Esophagus (tissue), 2 donors: ENCODE measurements around the gene ABHD12B. TPM values are rescaled to one million over a fixed set of nuclear protein-coding genes. Genes with fewer than 3 reads are reported as not detected.

Experiments
- H3K27ac ChIP-seq, 2 donors: one replicate each; pipeline ENCODE4 v1.5.1; 2013; ENCODE audit warnings: low read depth in 2 of 2, mild to moderate bottlenecking in 2 of 2, inconsistent platforms in 1 of 2, low read length in 1 of 2, moderate library complexity in 1 of 2
- H3K27me3 ChIP-seq, 2 donors: one replicate each; pipeline ENCODE4 v1.6.1; 2013; ENCODE audit warnings: low read length in 2 of 2, control low read depth in 1 of 2, mild to moderate bottlenecking in 1 of 2; ENCODE audit not compliant: insufficient read depth in 2 of 2, control insufficient read depth in 1 of 2
- H3K36me3 ChIP-seq, 2 donors: one replicate each; pipeline ENCODE4 v1.6.1; 2013; ENCODE audit warnings: low read length in 1 of 2; ENCODE audit not compliant: control insufficient read depth in 2 of 2, insufficient read depth in 2 of 2
- H3K4me1 ChIP-seq, 2 donors: one replicate each; pipeline ENCODE4 v1.6.1; 2013; ENCODE audit warnings: low read length in 1 of 2; ENCODE audit not compliant: control insufficient read depth in 2 of 2, insufficient read depth in 2 of 2
- H3K4me3 ChIP-seq, 2 donors: one replicate each; pipeline ENCODE4 v1.5.1; 2013; ENCODE audit warnings: low read length in 2 of 2, mild to moderate bottlenecking in 2 of 2, low read depth in 1 of 2, moderate library complexity in 1 of 2
- H3K9me3 ChIP-seq, 2 donors: one replicate each; pipeline ENCODE4 v1.6.1; 2013; ENCODE audit warnings: mild to moderate bottlenecking in 2 of 2, low read depth in 1 of 2, low read length in 1 of 2, moderate library complexity in 1 of 2; ENCODE audit not compliant: control insufficient read depth in 2 of 2, insufficient read depth in 1 of 2
- WGBS, 2 donors: extraction: QIAGEN DNeasy Blood & Tissue Kit; methylation state at CpG; one replicate each; pipeline ENCODE4 v1.1.7; 2013; 5-methylcytosine and 5-hydroxymethylcytosine counted together
- polyA plus RNA-seq, 2 donors: library from polyadenylated mRNA; stranded (reverse); fragments of 200-250 nt; gene quantifications; one replicate each; pipeline ENCODE4 v1.2.3, GENCODE V29; 2013
- donor health status: healthy with polysubstance abuse.
- donor health status: Bipolar disorder and iron deficiency.

The ABHD12B gene
- polyA plus RNA-seq, 2 donors: 0.36 to 0.45 TPM

- WGBS, 2 donors: 0% methylated on average over 86 to 93 of the region's 93 CpGs
- Histone ChIP-seq H3K27ac (peak overlapping the region; percentile 87 to 93), H3K4me1 (peaks cover 0 to 9% of the 10 kb centered on the region in 2 donors), H3K9me3 (no peaks in the 10 kb centered on the region), H3K27me3 (no peaks in the 10 kb centered on the region), H3K4me3 (peak overlapping the region; percentile 63 to 88), H3K36me3 (peaks cover 0 to 4% of the 10 kb centered on the region in 2 donors)
These were observed 41.6 kb upstream of the ABHD12B start for GRCh38 chr14:50830044-50830931.

- Histone ChIP-seq H3K4me1 (peaks cover 0 to 9% of the 10 kb centered on the region in 2 donors), H3K9me3 (no peaks in the 10 kb centered on the region), H3K27me3 (no peaks in the 10 kb centered on the region), H3K27ac (peak within 1 kb of the TSS; percentile 87 to 93), H3K4me3 (peak within 1 kb of the TSS; percentile 63 to 88), H3K36me3 (peaks cover 0 to 4% of the 10 kb centered on the region in 2 donors)
- 0 to 1% methylated on average over 54 to 97 of the region's 97 CpGs for WGBS, 2 donors
These were observed 40.7 kb upstream of the ABHD12B start, which contains the start of gene NIN for GRCh38 chr14:50830932-50831725. Gene NIN (minus strand): TSS chr14:50831162. CDS start chr14:50822056, 9,106 bp downstream.

DNA sequence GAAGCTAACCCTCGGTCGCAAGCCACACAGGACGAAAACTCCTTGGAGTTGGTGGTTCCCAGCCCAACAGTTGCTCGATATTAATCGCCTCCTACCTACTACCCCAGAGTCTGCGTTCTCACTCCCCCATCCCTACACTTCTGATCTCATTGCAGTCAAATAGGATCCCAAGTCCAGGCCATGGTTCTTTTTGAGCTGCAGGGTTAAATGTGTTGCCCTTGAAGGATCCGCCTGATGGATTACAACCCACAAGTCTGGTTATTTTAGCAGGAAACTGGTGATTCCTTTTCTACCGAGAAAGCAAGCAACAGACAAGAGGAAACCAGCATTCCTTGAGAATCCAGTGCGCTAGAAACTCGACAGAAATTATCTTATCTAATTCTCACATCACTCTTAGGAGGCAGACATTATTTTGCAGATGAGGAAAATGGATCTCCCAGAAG, 40.1 kb upstream of the ABHD12B start:
- H3K36me3 ChIP-seq: peaks cover 0 to under 1% of the 10 kb centered on the region in 2 donors
- 9 to 10% methylated on average over 10 of the region's 10 CpGs for WGBS, 2 donors
- no peaks in the 10 kb centered on the region for H3K27me3 ChIP-seq
- H3K4me1 ChIP-seq: peaks cover 0 to 9% of the 10 kb centered on the region in 2 donors
- no peaks in the 10 kb centered on the region for H3K9me3 ChIP-seq
- peak overlapping the region; percentile 74 to 87 for H3K27ac ChIP-seq
- H3K4me3 ChIP-seq: peak overlapping the region; percentile 63 to 88

DNA sequence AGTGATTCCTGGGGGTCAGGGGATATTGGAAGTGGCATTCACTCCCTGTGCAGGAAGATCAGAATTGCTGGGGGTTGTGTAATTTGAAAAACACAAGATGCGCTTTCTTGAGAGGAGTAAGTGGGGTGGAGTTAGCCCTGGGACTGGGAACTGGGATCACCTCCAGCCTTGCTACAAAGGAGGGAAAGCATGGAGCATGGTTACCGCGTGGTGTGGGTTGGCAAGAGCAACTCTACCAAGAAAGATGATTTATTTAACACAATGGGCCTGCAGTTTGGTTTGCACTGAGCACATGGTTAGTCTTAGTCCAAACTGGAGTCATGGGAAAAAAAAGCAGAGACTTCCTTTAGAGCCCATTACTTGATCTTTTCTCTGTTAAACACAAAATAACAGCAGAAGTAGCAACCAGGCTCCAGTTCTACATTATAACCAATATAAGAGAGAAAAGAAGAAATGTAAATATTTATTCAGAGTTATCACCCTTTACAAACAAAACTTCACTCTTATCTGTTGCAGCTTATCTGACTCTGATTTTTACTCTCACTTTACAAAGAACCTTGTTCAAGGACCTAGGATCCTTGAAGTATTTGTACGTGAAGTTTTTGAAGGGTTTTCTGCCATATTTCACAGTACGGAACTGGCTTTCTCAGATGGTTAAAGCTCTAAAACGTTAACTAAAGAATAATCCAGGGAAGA, 38.8 kb upstream of the ABHD12B start:
- Histone ChIP-seq H3K27ac (no peak overlapping the region), H3K36me3 (no peaks in the 10 kb centered on the region), H3K4me1 (peaks cover 0 to 9% of the 10 kb centered on the region in 2 donors), H3K4me3 (no peak overlapping the region), H3K27me3 (no peaks in the 10 kb centered on the region), H3K9me3 (no peaks in the 10 kb centered on the region)
- 63 to 82% methylated on average over 6 of the region's 6 CpGs for WGBS, 2 donors

GRCh38 chr14:50834802-50835276, 37.0 kb upstream of the ABHD12B start:
- H3K4me3 ChIP-seq: no peak overlapping the region
- H3K36me3 ChIP-seq: no peaks in the 10 kb centered on the region
- H3K4me1 ChIP-seq: peaks cover 0 to 5% of the 10 kb centered on the region in 2 donors
- H3K27ac ChIP-seq: no peak overlapping the region
- no peaks in the 10 kb centered on the region for H3K27me3 ChIP-seq
- WGBS, 2 donors: 78 to 80% methylated on average over 5 of the region's 5 CpGs
- H3K9me3 ChIP-seq: no peaks in the 10 kb centered on the region

- Histone ChIP-seq H3K4me3 (no peak overlapping the region), H3K27me3 (no peaks in the 10 kb centered on the region), H3K27ac (no peak overlapping the region), H3K9me3 (no peaks in the 10 kb centered on the region), H3K4me1 (peaks cover 0 to 2% of the 10 kb centered on the region in 2 donors), H3K36me3 (no peaks in the 10 kb centered on the region)
- 34 to 48% methylated on average over 2 of the region's 2 CpGs for WGBS, 2 donors
These were observed 36.6 kb upstream of the ABHD12B start for GRCh38 chr14:50835280-50835679.

DNA sequence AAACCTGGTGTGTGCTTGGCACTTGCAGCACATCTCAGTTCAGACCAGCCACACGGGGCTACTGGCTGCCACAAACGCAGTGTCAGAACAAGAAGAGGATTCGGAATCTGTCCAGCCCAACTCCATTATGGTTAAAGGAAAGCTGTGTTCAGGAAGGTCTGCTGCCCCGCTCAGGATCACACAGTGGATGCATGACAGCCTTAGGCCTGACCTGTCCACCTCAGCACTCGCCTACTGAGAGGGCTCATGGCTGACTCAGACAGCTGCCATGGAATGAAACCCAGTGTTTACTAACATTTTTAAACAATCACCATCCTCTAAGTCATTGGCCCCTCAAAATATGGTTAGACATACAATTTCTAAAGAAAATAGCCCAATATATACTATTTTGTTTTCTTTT, 35.3 kb upstream of the ABHD12B start:
- no peaks in the 10 kb centered on the region for H3K36me3 ChIP-seq
- H3K27me3 ChIP-seq: no peaks in the 10 kb centered on the region
- no peaks in the 10 kb centered on the region for H3K9me3 ChIP-seq
- peaks cover 0 to 2% of the 10 kb centered on the region in 2 donors for H3K4me1 ChIP-seq
- 91 to 95% methylated on average over 5 of the region's 5 CpGs for whole genome bisulfite sequencing, 2 donors
- no peak overlapping the region for H3K27ac ChIP-seq
- H3K4me3 ChIP-seq: no peak overlapping the region

GRCh38 chr14:50837271-50837670, 34.6 kb upstream of the ABHD12B start:
- Histone ChIP-seq H3K27me3 (no peaks in the 10 kb centered on the region), H3K9me3 (no peaks in the 10 kb centered on the region), H3K4me1 (peaks cover 0 to 2% of the 10 kb centered on the region in 2 donors), H3K36me3 (no peaks in the 10 kb centered on the region), H3K4me3 (no peak overlapping the region), H3K27ac (no peak overlapping the region)
- 79 to 88% methylated on average over 10 of the region's 10 CpGs for WGBS, 2 donors
